GM19238 (cell line): ENCODE measurements around the gene PTPRK.

Experiments used
- DNase-seq: peaks from one replicate; pipeline ENCODE4 v3.0.0; 2011; ENCODE audit warnings: low spot score; ENCODE audit not compliant: insufficient read length

The PTPRK gene

GRCh38 chr6:127968394-127968793 is 552.0 kb downstream of the PTPRK start:
- no peak for DNase-seq

DNA sequence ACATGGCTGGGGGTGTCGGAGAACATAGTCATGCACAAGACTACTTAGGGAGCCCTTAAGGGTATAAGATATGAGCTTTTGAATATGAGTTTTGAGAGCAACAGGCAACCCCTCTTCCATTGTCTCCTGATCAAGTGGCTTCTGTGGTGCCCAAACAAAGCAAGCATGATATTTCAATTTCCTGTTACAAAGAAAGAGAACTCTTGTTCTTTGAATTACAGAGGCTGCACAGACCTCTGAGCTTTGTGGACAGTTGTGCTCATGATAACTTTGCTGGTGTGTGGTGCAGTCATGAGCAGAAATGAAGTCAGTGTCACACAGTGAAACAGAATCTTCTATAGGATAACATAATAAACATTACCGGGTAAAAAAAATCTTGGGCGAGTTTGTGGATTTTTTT is 552.7 kb downstream of the PTPRK start:
- DNase-seq = no peak

GRCh38 chr6:127966616-127967015 is 553.8 kb downstream of the PTPRK start:
- DNase-seq = no peak

DNA sequence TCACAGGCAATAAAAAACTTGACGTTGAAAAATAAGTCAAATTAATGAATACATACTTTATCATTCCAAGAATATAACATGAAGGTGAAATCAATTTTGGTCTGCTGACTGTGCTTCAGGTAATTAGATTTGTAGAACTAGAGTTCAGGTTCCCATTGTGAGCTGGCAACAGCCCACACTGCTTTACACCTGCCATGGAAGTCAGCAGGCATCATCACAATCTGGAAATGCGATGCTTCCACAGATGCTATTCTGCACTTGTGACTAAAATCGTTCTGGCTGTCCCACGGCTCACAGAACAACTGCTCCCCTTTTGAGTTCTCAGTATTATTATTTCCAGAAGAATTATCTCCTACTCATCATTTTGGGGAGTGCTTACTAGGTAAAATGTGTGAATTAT is 556.9 kb downstream of the PTPRK start:
- no peak for DNase-seq

GRCh38 chr6:127959869-127960268 is 560.5 kb downstream of the PTPRK start:
- no peak for DNase-seq

DNA sequence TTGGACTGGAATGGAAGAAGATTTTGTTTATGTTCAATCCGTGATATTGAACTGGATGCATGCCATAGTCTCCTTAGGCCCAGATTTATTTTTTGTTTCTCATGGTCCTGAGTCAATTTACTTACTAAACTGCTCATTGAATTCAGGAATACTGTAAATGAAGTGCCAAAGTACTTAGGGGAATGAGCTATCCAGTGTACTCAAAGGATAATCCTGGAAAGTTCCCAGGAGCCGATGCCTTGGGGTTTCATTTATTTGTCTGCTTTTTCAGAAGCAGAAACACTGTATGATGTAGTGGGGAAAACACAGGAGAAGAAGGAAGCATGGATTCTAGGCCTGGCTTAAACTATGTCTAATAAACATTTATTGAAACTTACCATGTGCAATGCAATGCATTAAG is 563.4 kb downstream of the PTPRK start:
- DNase-seq = no peak

GRCh38 chr6:127956260-127956888 is 564.0 kb downstream of the PTPRK start:
- DNase-seq = no peak

- no peak for DNase-seq
Observed at GRCh38 chr6:127954082-127954481, 566.3 kb downstream of the PTPRK start.

- DNase-seq = no peak
Observed at GRCh38 chr6:127952831-127953230, 567.6 kb downstream of the PTPRK start.

- no peak for DNase-seq
Observed at GRCh38 chr6:127952176-127952575, 568.2 kb downstream of the PTPRK start.

DNA sequence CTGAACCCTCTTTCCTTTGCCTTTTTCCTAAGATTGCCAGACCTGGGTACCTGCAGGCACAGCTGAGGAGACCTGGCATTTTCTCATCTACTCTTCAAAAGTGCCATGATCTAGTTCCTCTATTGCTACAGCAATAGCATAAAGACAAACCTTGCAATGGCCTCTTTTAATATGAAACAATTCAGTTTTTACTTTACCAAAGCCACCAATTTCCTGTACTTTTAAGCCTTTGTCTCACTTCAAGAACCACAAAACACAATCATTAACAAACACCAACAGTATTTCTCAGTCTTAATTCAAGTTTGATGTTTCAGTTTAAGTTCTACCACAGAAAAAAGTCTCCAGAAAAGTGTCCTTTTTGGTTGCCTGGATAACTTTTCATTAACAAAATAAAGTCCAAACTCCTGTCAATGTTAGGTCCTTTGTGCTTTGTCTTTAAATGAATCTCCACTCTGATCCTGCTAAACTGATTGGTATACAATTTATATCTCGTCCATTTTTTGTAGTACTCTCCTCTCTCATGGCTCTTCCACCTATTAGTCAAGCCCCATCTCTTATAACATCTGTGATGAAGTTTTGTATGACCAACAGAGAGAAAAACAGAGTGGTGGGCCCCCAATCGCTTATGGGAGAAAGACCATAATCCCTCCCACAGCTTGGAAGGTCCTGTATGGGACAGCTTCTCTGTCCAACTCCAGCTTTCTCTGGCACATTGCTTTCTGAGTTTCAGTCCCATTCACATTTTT is 569.1 kb downstream of the PTPRK start:
- no peak for DNase-seq

- no peak for DNase-seq
Observed at GRCh38 chr6:127950566-127951145, 569.7 kb downstream of the PTPRK start.

GRCh38 chr6:127949251-127949650 is 571.1 kb downstream of the PTPRK start:
- no peak for DNase-seq

- DNase-seq = no peak
Observed at GRCh38 chr6:127946388-127946787, 574.0 kb downstream of the PTPRK start.

DNA sequence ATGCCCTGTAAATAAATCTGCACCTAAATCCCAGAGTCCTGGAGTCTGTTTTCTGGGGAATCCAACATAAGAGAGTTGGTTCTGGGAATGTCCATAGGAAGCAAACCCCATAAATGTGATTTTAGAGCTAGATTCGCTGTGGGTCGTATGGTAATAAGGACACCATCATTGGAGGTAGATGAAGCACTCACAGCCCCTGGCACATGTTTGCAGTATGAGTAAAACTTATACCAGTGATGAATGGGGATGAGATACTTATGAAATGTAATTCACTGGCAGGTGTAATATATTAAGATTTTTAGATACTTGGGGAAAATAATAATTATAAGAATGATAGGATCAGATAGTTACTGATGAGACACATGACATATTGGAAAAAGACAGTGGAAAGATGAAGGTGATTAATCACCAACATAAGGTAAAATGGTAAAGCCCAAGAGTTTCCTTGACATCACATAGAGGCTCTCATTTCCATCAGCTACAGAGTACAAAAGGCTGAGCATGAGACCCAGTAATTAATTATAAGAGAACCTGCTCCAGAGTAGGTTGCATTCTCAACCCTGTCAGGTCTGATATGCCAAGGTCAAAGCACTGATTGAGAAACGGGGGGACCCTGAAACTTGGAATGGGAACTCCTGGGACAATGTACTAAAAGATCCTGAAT is 574.8 kb downstream of the PTPRK start:
- no peak for DNase-seq

DNA sequence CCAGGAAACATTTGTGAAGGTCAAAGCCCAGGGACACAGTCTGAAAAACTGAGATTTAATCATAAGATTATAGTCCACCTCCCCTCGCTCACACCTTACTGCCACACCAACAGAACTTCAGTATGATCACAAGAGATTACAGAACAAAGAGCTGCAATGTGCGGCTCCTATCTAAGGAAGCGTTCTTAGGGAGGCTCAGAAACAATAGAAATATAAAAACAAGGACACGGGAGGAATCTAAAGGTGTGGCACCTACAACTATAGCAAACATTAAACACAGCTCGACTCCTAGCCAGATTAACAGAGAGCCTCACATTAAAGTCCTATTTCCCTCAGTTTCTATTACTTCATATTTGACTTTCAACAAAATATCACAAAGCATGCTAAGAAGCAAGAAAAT is 579.2 kb downstream of the PTPRK start:
- no peak for DNase-seq

GRCh38 chr6:127939442-127940066 is 580.8 kb downstream of the PTPRK start:
- no peak for DNase-seq

- DNase-seq = no peak
Observed at GRCh38 chr6:127938701-127939100, 581.7 kb downstream of the PTPRK start.

DNA sequence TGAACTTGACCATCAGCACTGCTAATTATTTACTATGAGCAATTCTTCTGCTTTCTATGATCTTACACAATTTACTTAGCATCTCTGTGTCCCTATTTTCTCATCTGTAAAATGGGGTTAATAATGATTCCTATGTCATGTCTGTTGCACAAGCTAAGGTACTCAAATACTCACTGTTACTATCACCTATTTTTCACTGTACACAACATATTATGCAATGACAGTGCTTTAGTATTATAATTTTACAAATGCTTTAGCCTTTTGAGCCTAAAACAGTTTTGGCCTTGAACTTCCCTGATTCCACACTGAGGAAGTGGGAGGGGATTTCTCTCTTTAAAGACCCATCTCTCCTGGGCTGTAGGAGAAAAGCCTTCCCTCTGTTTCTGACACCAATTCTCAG is 582.7 kb downstream of the PTPRK start:
- DNase-seq = no peak

DNA sequence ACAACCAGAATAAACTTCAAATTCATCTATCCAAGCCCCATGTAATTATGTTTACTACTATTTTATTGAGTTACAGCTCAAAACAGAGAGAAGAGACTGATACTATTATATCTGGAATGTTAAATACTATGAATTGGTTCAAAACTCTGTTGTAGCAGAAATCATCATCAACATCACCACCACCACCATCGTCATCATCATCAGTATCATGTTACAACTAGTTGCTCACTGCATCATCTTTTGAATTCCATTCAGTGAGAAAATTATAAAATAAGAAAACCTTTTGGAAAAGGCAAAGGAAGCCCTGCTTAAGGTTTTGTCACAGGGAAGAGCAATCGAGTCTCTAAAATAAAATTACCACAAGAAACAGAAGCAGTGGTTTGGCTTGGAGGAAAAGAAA is 583.3 kb downstream of the PTPRK start:
- no peak for DNase-seq

- no peak for DNase-seq
Observed at GRCh38 chr6:127934956-127935355, 585.4 kb downstream of the PTPRK start.
